ENCODE measurements around the gene ERICH4. TPM values are rescaled to one million over a fixed set of nuclear protein-coding genes. Genes with fewer than 3 reads are reported as not detected.
"Not testable (repeated sequence)": the region's sequence is repeated elsewhere in the genome, so short reads cannot be mapped to it uniquely, and the experiment has no call there.

ERICH4 gene
- total and polyA plus RNA-seq, 8 donors, result 0.55 to 1.1 (median 0.79) TPM; not detected in 2

GRCh38 chr19:41478171-41478570 is 35.2 kb downstream of the ERICH4 start:
- Histone ChIP-seq H3K27me3 (peaks cover 0 to 54% of the 10 kb centered on the region in 2 donors), H3K9me3 (no peaks in the 10 kb centered on the region), H3K4me1 (peaks cover 0 to 6% of the 10 kb centered on the region in 2 donors), H3K27ac (peak overlapping the region; percentile 26 to 72), H3K36me3 (no peaks in the 10 kb centered on the region), H3K4me3 (peak overlapping the region in 1 of 2 donors; percentile 32)
- no peak for ATAC-seq
- intact Hi-C loops (cut with DNase I), result no loop called here
- no peak for DNase-seq
- TF ChIP-seq CTCF (IDR thresholded peaks at IDR 0.05), result no peak

- TF ChIP-seq CTCF (IDR thresholded peaks at IDR 0.05), result no peak
- ATAC-seq (peak; percentile 51), DNase-seq (no peak)
- Histone ChIP-seq H3K4me3 (peak overlapping the region in 1 of 2 donors; percentile 32), H3K9me3 (no peaks in the 10 kb centered on the region), H3K27ac (peak overlapping the region; percentile 45 to 72), H3K4me1 (peaks cover 0 to 6% of the 10 kb centered on the region in 2 donors), H3K36me3 (no peaks in the 10 kb centered on the region), H3K27me3 (peaks cover 0 to 54% of the 10 kb centered on the region in 2 donors)
- intact Hi-C loops (cut with DNase I), result no loop called here
Measured at GRCh38 chr19:41478875-41479756, 36.2 kb downstream of the ERICH4 start.

- H3K4me1 ChIP-seq, result peaks cover 0 to 6% of the 10 kb centered on the region in 2 donors
- H3K36me3 ChIP-seq, result no peaks in the 10 kb centered on the region
- intact Hi-C loops (cut with DNase I), result no loop called here
- TF ChIP-seq CTCF (IDR thresholded peaks at IDR 0.05), result no peak
- no peak overlapping the region for H3K4me3 ChIP-seq
- peaks cover 0 to 50% of the 10 kb centered on the region in 2 donors for H3K27me3 ChIP-seq
- no peaks in the 10 kb centered on the region for H3K9me3 ChIP-seq
- ATAC-seq, result peak; percentile 66
- H3K27ac ChIP-seq, result peak overlapping the region; percentile 45 to 72
- DNase-seq, result no peak
Measured at GRCh38 chr19:41479757-41480191, 36.8 kb downstream of the ERICH4 start.

- DNase-seq, result no peak
- Histone ChIP-seq H3K36me3 (no peaks in the 10 kb centered on the region), H3K27ac (peak overlapping the region; percentile 45 to 72), H3K9me3 (no peaks in the 10 kb centered on the region), H3K4me1 (peaks cover 0 to 6% of the 10 kb centered on the region in 2 donors), H3K27me3 (peaks cover 0 to 50% of the 10 kb centered on the region in 2 donors), H3K4me3 (no peak overlapping the region)
- intact Hi-C loops (cut with DNase I), result no loop called here
- no peak for ATAC-seq
- no peak for TF ChIP-seq CTCF (IDR thresholded peaks at IDR 0.05)
Measured at GRCh38 chr19:41480336-41480735, 37.4 kb downstream of the ERICH4 start.

GRCh38 chr19:41484822-41485221 is 41.9 kb downstream of the ERICH4 start:
- H3K9me3 ChIP-seq, result no peaks in the 10 kb centered on the region
- H3K4me1 ChIP-seq, result peaks cover 0 to 6% of the 10 kb centered on the region in 2 donors
- no peaks in the 10 kb centered on the region for H3K36me3 ChIP-seq
- ATAC-seq (no peak), DNase-seq (no peak)
- H3K4me3 ChIP-seq, result no peak overlapping the region
- intact Hi-C loops (cut with DNase I), result no loop called here
- peaks cover 0 to 46% of the 10 kb centered on the region in 2 donors for H3K27me3 ChIP-seq
- no peak for TF ChIP-seq CTCF (IDR thresholded peaks at IDR 0.05)
- H3K27ac ChIP-seq, result no peak overlapping the region

- DNase-seq; H3K9me3 ChIP-seq; H3K4me3 ChIP-seq; H3K4me1 ChIP-seq; H3K36me3 ChIP-seq; H3K27ac ChIP-seq; intact Hi-C loops (cut with DNase I); ATAC-seq: not testable (repeated sequence)
- peaks cover 0 to 35% of the 10 kb centered on the region in 2 donors for H3K27me3 ChIP-seq
Measured at GRCh38 chr19:41486953-41487352, 44.0 kb downstream of the ERICH4 start.

All from left lung (tissue), 10 donors.